GM21786 (cell line): ENCODE data around the gene NDST3.
"Not testable (repeated sequence)": the region's sequence is repeated elsewhere in the genome, so short reads cannot be mapped to it uniquely, and the experiment has no call there.

Source experiments
- ATAC-seq: cut with Tn5 transposase; IDR thresholded peaks from one replicate; pipeline ENCODE4 v1.9.1; 2021; ENCODE audit not compliant: unreplicated experiment

NDST3 gene

GRCh38 chr4:118270492-118270891 is 236.2 kb downstream of the NDST3 start:
- ATAC-seq, result peak; percentile 49

GRCh38 chr4:118271788-118272187 is 237.5 kb downstream of the NDST3 start:
- no peak for ATAC-seq

- no peak for ATAC-seq
These were observed 239.4 kb downstream of the NDST3 start for GRCh38 chr4:118273642-118274041.

GRCh38 chr4:118276580-118276979 is 242.3 kb downstream of the NDST3 start:
- no peak for ATAC-seq

- no peak for ATAC-seq
These were observed 243.0 kb downstream of the NDST3 start for GRCh38 chr4:118277243-118277642.

GRCh38 chr4:118278473-118279274 is 244.4 kb downstream of the NDST3 start:
- peak; percentile 88 for ATAC-seq

- no peak for ATAC-seq
These were observed 245.0 kb downstream of the NDST3 start for GRCh38 chr4:118279328-118279727.

- no peak for ATAC-seq
These were observed 245.7 kb downstream of the NDST3 start for GRCh38 chr4:118279920-118280432.

GRCh38 chr4:118280501-118281218 is 246.4 kb downstream of the NDST3 start:
- peak; percentile 29 for ATAC-seq

GRCh38 chr4:118281611-118282442 is 247.5 kb downstream of the NDST3 start:
- ATAC-seq, result no peak

- ATAC-seq, result no peak
These were observed 248.4 kb downstream of the NDST3 start for GRCh38 chr4:118282692-118283091.

GRCh38 chr4:118284169-118284568 is 249.9 kb downstream of the NDST3 start:
- peak; percentile 61 for ATAC-seq

- ATAC-seq, result no peak
These were observed 251.6 kb downstream of the NDST3 start for GRCh38 chr4:118285931-118286330.

GRCh38 chr4:118286685-118287084 is 252.4 kb downstream of the NDST3 start:
- no peak for ATAC-seq

GRCh38 chr4:118287711-118288451 is 253.6 kb downstream of the NDST3 start:
- no peak for ATAC-seq

GRCh38 chr4:118289794-118290193 is 255.5 kb downstream of the NDST3 start:
- ATAC-seq, result no peak

- ATAC-seq, result no peak
These were observed 256.7 kb downstream of the NDST3 start for GRCh38 chr4:118290951-118291350.

- no peak for ATAC-seq
These were observed 262.4 kb downstream of the NDST3 start for GRCh38 chr4:118296729-118297128.

GRCh38 chr4:118299619-118300018 is 265.3 kb downstream of the NDST3 start:
- ATAC-seq, result not testable (repeated sequence)

GRCh38 chr4:118307643-118308042 is 273.4 kb downstream of the NDST3 start:
- ATAC-seq, result no peak
